ENCODE data around the gene HORMAD1. TPM values are rescaled to one million over a fixed set of nuclear protein-coding genes. Genes with fewer than 3 reads are reported as not detected.

Gene HORMAD1
- total and polyA plus RNA-seq, 2 of the 8 experiments (the other 6 are each of a cell fraction or from before 2014, with no cell fraction given), result not detected

GRCh38 chr1:150696590-150696989, 24.1 kb downstream of the HORMAD1 start:
- Histone ChIP-seq H3K4me1 (replicated peaks in 1 of 4; ENCODE audit: control insufficient read depth in 3 of 4, insufficient read depth in 4 of 4, low read length in 3 of 4) (no peaks in the 10 kb centered on the region), H4K8ac (ENCODE audit: extremely low read depth, insufficient read depth, low read length) (no peak overlapping the region), H3K9me3 (ENCODE audit: insufficient read depth in 2 of 2, low read depth in 1 of 2, low read length in 1 of 2) (no peaks in the 10 kb centered on the region), H3K9ac (replicated peaks in 1 of 4; ENCODE audit: extremely low read depth in 1 of 4, low read depth in 3 of 4, low read length in 3 of 4) (peak overlapping the region; percentile 52 to 86 (median 64)), H4K91ac (replicated peaks; ENCODE audit: insufficient read length, low read length) (no peak overlapping the region), H2BK15ac (ENCODE audit: low read length) (no peak overlapping the region; the same call in 1 of the 2 replicates), H2BK20ac (ENCODE audit: low read length) (no peak overlapping the region), H2AFZ (ENCODE audit: low read length) (peak overlapping the region; percentile 91; the same call in 1 of the 2 replicates), H2BK12ac (ENCODE audit: low read depth, low read length) (no peak overlapping the region), H3K27me3 (replicated peaks in 1 of 4; ENCODE audit: control insufficient read depth in 3 of 4, extremely low read depth in 1 of 4, insufficient read depth in 3 of 4, low read length in 3 of 4) (peaks cover 0 to 1% (median 0%) of the 10 kb centered on the region in 4 experiments; a peak in 1 of 7 replicates), H3K4ac (replicated peaks; ENCODE audit: insufficient read length, low read depth, low read length) (no peak overlapping the region), H3K23me2 (ENCODE audit: low read depth, low read length) (peaks cover 2% of the 10 kb centered on the region), H4K20me1 (replicated peaks in 1 of 2; ENCODE audit: control insufficient read depth in 1 of 2, insufficient read depth in 2 of 2, low read length in 2 of 2) (no peaks in the 10 kb centered on the region), H2BK120ac (replicated peaks; ENCODE audit: low read depth, low read length) (no peak overlapping the region), H3K4me2 (ENCODE audit: insufficient read depth in 1 of 2, low read depth in 2 of 2, low read length in 2 of 2) (peak overlapping the region; percentile 66 to 74), H3K14ac (ENCODE audit: insufficient read length) (no peak overlapping the region), H3K27ac (ENCODE audit: low read depth, low read length) (peak overlapping the region; percentile 68; the same call in 1 of the 2 replicates), H3K79me2 (ENCODE audit: control insufficient read depth in 1 of 2, insufficient read depth in 2 of 2, low read length in 2 of 2) (peaks cover 0 to 17% of the 10 kb centered on the region in 2 experiments; a peak in 3 of 4 replicates), H3K18ac (ENCODE audit: extremely low read depth, low read length) (no peak overlapping the region; the same call in 1 of the 2 replicates), H3K4me3 (ENCODE audit: extremely low read depth in 1 of 4, insufficient read depth in 2 of 4, low read depth in 3 of 4, low read length in 4 of 4) (peak overlapping the region; percentile 74 to 98 (median 94)), H3K23ac (ENCODE audit: insufficient read length) (no peak overlapping the region), H3K56ac (replicated peaks; ENCODE audit: insufficient read length, low read depth, low read length) (no peak overlapping the region), H2AK5ac (ENCODE audit: low read depth, low read length) (no peak overlapping the region), H2BK5ac (ENCODE audit: low read depth, low read length) (no peak overlapping the region), H4K5ac (ENCODE audit: insufficient read length, low read depth, low read length) (peak overlapping the region; percentile 53), H3K79me1 (ENCODE audit: low read depth, low read length) (no peaks in the 10 kb centered on the region; the same call in 1 of the 2 replicates), H3K36me3 (ENCODE audit: control insufficient read depth in 2 of 4, insufficient read depth in 4 of 4, low read length in 3 of 4) (peaks cover 2 to 32% (median 6%) of the 10 kb centered on the region in 4 experiments; a peak in 5 of 8 replicates)
- TF ChIP-seq NANOG (IDR thresholded peaks at IDR 0.05; ENCODE audit: insufficient read depth, low read depth, low read length, poor library complexity, severe bottlenecking) (no peak), CTBP2 (IDR thresholded peaks at IDR 0.05; ENCODE audit: borderline replicate concordance, insufficient read depth, insufficient read length, low read length) (no peak), SAP30 (IDR thresholded peaks at IDR 0.05; ENCODE audit: insufficient read depth, insufficient replicate concordance, low read length) (no peak), SIX5 (IDR thresholded peaks at IDR 0.05; ENCODE audit: low read depth, low read length) (no peak), YY1 (IDR thresholded peaks at IDR 0.05; ENCODE audit: low read depth, low read length) (no peak), RAD21 (IDR thresholded peaks at IDR 0.05 in 1 of 2, conservative IDR thresholded peaks at IDR 0.05 in 1 of 2; ENCODE audit: low read depth in 2 of 2, low read length in 2 of 2) (no peak), SP1 (IDR thresholded peaks at IDR 0.05; ENCODE audit: low read depth, low read length) (no peak), HDAC6 (IDR thresholded peaks at IDR 0.05; ENCODE audit: low read depth, low read length) (no peak), KDM4A (IDR thresholded peaks at IDR 0.05; ENCODE audit: low read depth, low read length, severe bottlenecking) (no peak), EZH2 (IDR thresholded peaks at IDR 0.05; ENCODE audit: low read depth, low read length, severe bottlenecking) (no peak), GABPA (IDR thresholded peaks at IDR 0.05; ENCODE audit: borderline replicate concordance, insufficient read depth, low read length) (no peak)
- CTCF ChIA-PET (ENCODE audit: partially characterized antibody), result interaction anchor here (0.6 to 1.5 kb wide), 7 partner anchors 56 to 222 kb away, joined by 3 to 9 read pairs (median 3); no protein-coding TSS in a partner anchor
- FAIRE-seq, result no peak
- WGBS, 2 experiments (ENCODE audit: extremely low coverage in 1 of 2, insufficient coverage in 1 of 2, insufficient read length in 1 of 2, insufficient replicate concordance in 2 of 2, low coverage in 1 of 2, low lambda C conversion rate in 2 of 2, missing lambda C conversion rate in 1 of 2), result 0% methylated on average over 5 of the region's 6 CpGs; no CpG with 5 or more reads in 1 of the 2 experiments
- DNase-seq (ENCODE audit: low read depth in 1 of 2, low spot score in 2 of 2), result no peak
- POLR2A ChIA-PET (ENCODE audit: partially characterized antibody), result interaction anchor here (0.7 to 1.7 kb wide), 8 partner anchors 11 to 128 kb away, joined by 3 to 5 read pairs (median 3); partner anchors contain the start of genes CTSK and ENSA

Measured in H1 (cell line).